ENCODE measurements around the gene ASB1.
"Not testable (repeated sequence)": the region's sequence is repeated elsewhere in the genome, so short reads cannot be mapped to it uniquely, and the experiment has no call there.

- TF ChIP-seq, protein P1, sequence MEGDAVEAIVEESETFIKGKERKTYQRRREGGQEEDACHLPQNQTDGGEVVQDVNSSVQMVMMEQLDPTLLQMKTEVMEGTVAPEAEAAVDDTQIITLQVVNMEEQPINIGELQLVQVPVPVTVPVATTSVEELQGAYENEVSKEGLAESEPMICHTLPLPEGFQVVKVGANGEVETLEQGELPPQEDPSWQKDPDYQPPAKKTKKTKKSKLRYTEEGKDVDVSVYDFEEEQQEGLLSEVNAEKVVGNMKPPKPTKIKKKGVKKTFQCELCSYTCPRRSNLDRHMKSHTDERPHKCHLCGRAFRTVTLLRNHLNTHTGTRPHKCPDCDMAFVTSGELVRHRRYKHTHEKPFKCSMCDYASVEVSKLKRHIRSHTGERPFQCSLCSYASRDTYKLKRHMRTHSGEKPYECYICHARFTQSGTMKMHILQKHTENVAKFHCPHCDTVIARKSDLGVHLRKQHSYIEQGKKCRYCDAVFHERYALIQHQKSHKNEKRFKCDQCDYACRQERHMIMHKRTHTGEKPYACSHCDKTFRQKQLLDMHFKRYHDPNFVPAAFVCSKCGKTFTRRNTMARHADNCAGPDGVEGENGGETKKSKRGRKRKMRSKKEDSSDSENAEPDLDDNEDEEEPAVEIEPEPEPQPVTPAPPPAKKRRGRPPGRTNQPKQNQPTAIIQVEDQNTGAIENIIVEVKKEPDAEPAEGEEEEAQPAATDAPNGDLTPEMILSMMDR (optimal IDR thresholded peaks at IDR 0.05 in 1 of 3, IDR thresholded peaks at IDR 0.05 in 1 of 3, conservative IDR thresholded peaks at IDR 0.05 in 1 of 3; ENCODE audit: extremely low read depth in 1 of 3, insufficient read depth in 2 of 3, low read length in 3 of 3) = not testable (repeated sequence)
- TF ChIP-seq EZH2 (IDR thresholded peaks at IDR 0.05; ENCODE audit: low read length) = not testable (repeated sequence)
These were observed 15.5 kb downstream of the ASB1 start for GRCh38 chr2:238442257-238442656.

Data from keratinocyte (primary cell).